Lower lobe of right lung (tissue), 2 donors: ENCODE data around the gene ZBTB44. TPM values are rescaled to one million over a fixed set of nuclear protein-coding genes. Genes with fewer than 3 reads are reported as not detected.
A peak's percentile ranks its signal among the peaks of the same experiment; 100 is the strongest.

Experiments
- ATAC-seq, 2 donors: fragments of 200-7000 bp; cut with Tn5 transposase; one replicate each; pipeline ENCODE4 v1.9.1; 2020 to 2022; ENCODE audit warnings: mild to moderate bottlenecking in 2 of 2, moderate library complexity in 2 of 2
- DNase-seq: peaks from one replicate; pipeline ENCODE4 v3.0.0-alpha.2; 2020
- H3K27ac ChIP-seq: fragments of 200-600 bp; one replicate; pipeline ENCODE4 v1.8.0; 2022
- H3K27me3 ChIP-seq: fragments of 200-600 bp; one replicate; pipeline ENCODE4 v1.8.0; 2022; ENCODE audit warnings: low read depth
- H3K36me3 ChIP-seq: fragments of 200-600 bp; one replicate; pipeline ENCODE4 v1.8.0; 2022; ENCODE audit warnings: mild to moderate bottlenecking
- H3K4me1 ChIP-seq: fragments of 200-600 bp; one replicate; pipeline ENCODE4 v1.8.0; 2022
- H3K4me3 ChIP-seq: fragments of 200-600 bp; one replicate; pipeline ENCODE4 v1.8.0; 2022; ENCODE audit warnings: mild to moderate bottlenecking
- H3K9me3 ChIP-seq: fragments of 200-600 bp; one replicate; pipeline ENCODE4 v1.8.0; 2022
- CTCF ChIP-seq: fragments of 200-600 bp; IDR thresholded peaks from one replicate; pipeline ENCODE4 v1.8.0; 2022; ENCODE audit warnings: antibody characterized with exemption, mild to moderate bottlenecking
- intact Hi-C: fragments of 100-400 bp; cut with DNase I; formaldehyde crosslinking; loops from one replicate; pipeline ENCODE4 v1.11.0; 2022
- total RNA-seq: library from RNA; stranded (reverse); fragmentation: NEBNext Ultra II Directional; extraction: Animal tissue kit (Norgen Biotek cat#: 25700); gene quantifications from one replicate; pipeline ENCODE4 v1.2.1, GENCODE V29; 2021
- donor health status: DM: no; HTN: yes; CAD: no; lungs with severe emphysema.

Gene ZBTB44
- total RNA-seq, 1 donor from 2014 or later: 59.8 TPM

- no peak overlapping the region for H3K4me3 ChIP-seq
- peaks cover 22% of the 10 kb centered on the region for H3K36me3 ChIP-seq
- no peaks in the 10 kb centered on the region for H3K4me1 ChIP-seq
- H3K27me3 ChIP-seq: no peaks in the 10 kb centered on the region
- intact Hi-C loops: no loop called here
- no peaks in the 10 kb centered on the region for H3K9me3 ChIP-seq
- DNase-seq (peak; percentile 20), ATAC-seq (no peak)
- no peak for TF ChIP-seq CTCF
- H3K27ac ChIP-seq: no peak overlapping the region
Measured at GRCh38 chr11:130202009-130202817, 112.5 kb downstream of the ZBTB44 start.

- H3K9me3 ChIP-seq: no peaks in the 10 kb centered on the region
- no peak for DNase-seq
- intact Hi-C loops: no loop called here
Measured at GRCh38 chr11:130201026-130201425, 113.7 kb downstream of the ZBTB44 start.

DNA sequence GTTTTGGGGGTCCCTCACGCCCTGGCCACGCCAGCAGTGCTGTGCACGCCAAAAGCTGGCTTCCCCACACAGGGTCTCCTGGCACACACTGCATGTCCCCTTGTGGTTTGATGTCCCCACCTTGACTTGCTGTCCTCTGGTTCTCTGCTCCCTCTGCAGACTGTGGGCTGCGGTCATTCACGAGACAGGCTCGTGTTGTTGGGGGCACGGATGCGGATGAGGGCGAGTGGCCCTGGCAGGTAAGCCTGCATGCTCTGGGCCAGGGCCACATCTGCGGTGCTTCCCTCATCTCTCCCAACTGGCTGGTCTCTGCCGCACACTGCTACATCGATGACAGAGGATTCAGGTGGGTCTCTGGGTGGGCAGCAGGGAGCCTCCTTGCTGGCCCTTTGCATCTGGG is 114.9 kb downstream of the ZBTB44 start:
- no peaks in the 10 kb centered on the region for H3K9me3 ChIP-seq
- DNase-seq (no peak), ATAC-seq (no peak)
- no peak overlapping the region for H3K27ac ChIP-seq
- no peaks in the 10 kb centered on the region for H3K4me1 ChIP-seq
- H3K27me3 ChIP-seq: no peaks in the 10 kb centered on the region
- H3K4me3 ChIP-seq: no peak overlapping the region
- no peak for TF ChIP-seq CTCF
- peaks cover 39% of the 10 kb centered on the region for H3K36me3 ChIP-seq
- intact Hi-C loops: no loop called here

More at GRCh38 chr11:130201026-130201425, 113.7 kb downstream of the ZBTB44 start:
- H3K4me3 ChIP-seq: no peak overlapping the region
- TF ChIP-seq CTCF: no peak
- no peak overlapping the region for H3K27ac ChIP-seq
- H3K27me3 ChIP-seq: no peaks in the 10 kb centered on the region
- ATAC-seq: no peak
- peaks cover 31% of the 10 kb centered on the region for H3K36me3 ChIP-seq
- H3K4me1 ChIP-seq: no peaks in the 10 kb centered on the region

GRCh38 chr11:130198964-130199363 is 115.8 kb downstream of the ZBTB44 start:
- DNase-seq (no peak), ATAC-seq (no peak)
- Histone ChIP-seq H3K4me3 (no peak overlapping the region), H3K27me3 (no peaks in the 10 kb centered on the region), H3K36me3 (peaks cover 43% of the 10 kb centered on the region), H3K27ac (no peak overlapping the region), H3K9me3 (no peaks in the 10 kb centered on the region), H3K4me1 (no peaks in the 10 kb centered on the region)
- TF ChIP-seq CTCF: no peak
- intact Hi-C loops: no loop called here

DNA sequence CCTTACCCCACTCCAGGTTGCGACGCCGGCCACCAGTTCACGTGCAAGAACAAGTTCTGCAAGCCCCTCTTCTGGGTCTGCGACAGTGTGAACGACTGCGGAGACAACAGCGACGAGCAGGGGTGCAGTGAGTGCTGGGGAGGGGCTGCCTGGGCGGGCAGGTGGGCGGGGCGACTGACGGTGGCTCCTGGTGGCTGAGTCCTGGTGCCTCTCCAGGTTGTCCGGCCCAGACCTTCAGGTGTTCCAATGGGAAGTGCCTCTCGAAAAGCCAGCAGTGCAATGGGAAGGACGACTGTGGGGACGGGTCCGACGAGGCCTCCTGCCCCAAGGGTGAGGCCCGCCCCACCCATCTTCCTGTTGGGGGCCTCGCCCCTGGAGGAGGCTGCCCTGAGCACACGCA is 116.4 kb downstream of the ZBTB44 start:
- intact Hi-C loops: no loop called here
- H3K36me3 ChIP-seq: peaks cover 45% of the 10 kb centered on the region
- no peak for ATAC-seq
- no peak overlapping the region for H3K4me3 ChIP-seq
- no peak for TF ChIP-seq CTCF
- H3K9me3 ChIP-seq: no peaks in the 10 kb centered on the region
- H3K27ac ChIP-seq: no peak overlapping the region
- no peak for DNase-seq
- H3K4me1 ChIP-seq: no peaks in the 10 kb centered on the region
- no peaks in the 10 kb centered on the region for H3K27me3 ChIP-seq
